GM12878 (cell line): ENCODE results near the gene PSG11.

ENCODE experiments used
- BHLHE40 ChIP-seq, 2 experiments: fragments of 450-650 bp in 1 of 2; IDR thresholded peaks; 2 replicates each; pipeline ENCODE4 v1.6.1; 2011 to 2017; ENCODE audit warnings: low read depth in 2 of 2, borderline replicate concordance in 1 of 2, improper control_type of control experiment in 1 of 2, low read length in 1 of 2, mild to moderate bottlenecking in 1 of 2
- EZH2 ChIP-seq: IDR thresholded peaks from 2 replicates; pipeline ENCODE4 v1.6.1; 2012; ENCODE audit warnings: low read depth, mild to moderate bottlenecking, control low read depth, inconsistent platforms, low read length, borderline replicate concordance; ENCODE audit not compliant: control insufficient read depth
- POLR2AphosphoS5 ChIP-seq: IDR thresholded peaks from 2 replicates; pipeline ENCODE4 v1.6.1; 2011; ENCODE audit warnings: mild to moderate bottlenecking, low read length, inconsistent platforms
- TF ChIP-seq, protein P1 (sequence below): IDR thresholded peaks from 2 replicates; pipeline ENCODE4 v1.6.1; 2012; ENCODE audit warnings: low read length, inconsistent platforms

DNA sequence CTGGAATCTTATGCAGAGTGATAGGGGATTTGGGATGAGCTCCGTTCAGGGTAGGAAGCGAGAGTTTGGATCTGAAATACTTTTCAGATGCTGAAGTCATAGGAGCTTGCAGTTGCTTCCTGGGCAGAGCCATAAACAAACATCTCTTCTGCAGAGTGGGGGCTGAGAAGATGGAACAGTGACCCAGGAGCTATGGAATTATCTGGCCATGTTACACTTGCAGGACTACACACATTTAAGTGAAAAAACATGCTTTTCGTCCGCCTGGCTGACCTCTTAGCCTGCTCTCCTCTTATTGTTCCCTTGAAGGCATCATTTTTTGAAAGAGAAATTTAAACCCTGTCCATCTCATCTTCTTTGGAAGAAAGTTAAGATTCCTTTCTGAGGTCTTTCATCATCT lies 40.7 kb downstream of the PSG11 start:
- no peak for TF ChIP-seq POLR2AphosphoS5
- no peak for TF ChIP-seq BHLHE40 (IDR thresholded peaks at IDR 0.05; ENCODE audit: borderline replicate concordance in 1 of 2, low read depth in 2 of 2, low read length in 1 of 2)
- TF ChIP-seq, protein P1, sequence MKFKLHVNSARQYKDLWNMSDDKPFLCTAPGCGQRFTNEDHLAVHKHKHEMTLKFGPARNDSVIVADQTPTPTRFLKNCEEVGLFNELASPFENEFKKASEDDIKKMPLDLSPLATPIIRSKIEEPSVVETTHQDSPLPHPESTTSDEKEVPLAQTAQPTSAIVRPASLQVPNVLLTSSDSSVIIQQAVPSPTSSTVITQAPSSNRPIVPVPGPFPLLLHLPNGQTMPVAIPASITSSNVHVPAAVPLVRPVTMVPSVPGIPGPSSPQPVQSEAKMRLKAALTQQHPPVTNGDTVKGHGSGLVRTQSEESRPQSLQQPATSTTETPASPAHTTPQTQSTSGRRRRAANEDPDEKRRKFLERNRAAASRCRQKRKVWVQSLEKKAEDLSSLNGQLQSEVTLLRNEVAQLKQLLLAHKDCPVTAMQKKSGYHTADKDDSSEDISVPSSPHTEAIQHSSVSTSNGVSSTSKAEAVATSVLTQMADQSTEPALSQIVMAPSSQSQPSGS, result no peak
- TF ChIP-seq EZH2, result no peak
